NCI-H748 (cell line): Measurements from ENCODE around the gene KCNH1.
"Not testable (repeated sequence)": the region's sequence is repeated elsewhere in the genome, so short reads cannot be mapped to it uniquely, and the experiment has no call there.

ENCODE experiments used
- DNase-seq: peaks from one replicate; lab custom pipeline; 2025; ENCODE audit not compliant: unreplicated experiment; lab: John Stamatoyannopoulos, UW

Gene KCNH1

GRCh38 chr1:211099393-211099792 lies 34.6 kb downstream of the KCNH1 start:
- no peak for DNase-seq

GRCh38 chr1:211095381-211095780 lies 38.6 kb downstream of the KCNH1 start:
- DNase-seq, result no peak

DNA sequence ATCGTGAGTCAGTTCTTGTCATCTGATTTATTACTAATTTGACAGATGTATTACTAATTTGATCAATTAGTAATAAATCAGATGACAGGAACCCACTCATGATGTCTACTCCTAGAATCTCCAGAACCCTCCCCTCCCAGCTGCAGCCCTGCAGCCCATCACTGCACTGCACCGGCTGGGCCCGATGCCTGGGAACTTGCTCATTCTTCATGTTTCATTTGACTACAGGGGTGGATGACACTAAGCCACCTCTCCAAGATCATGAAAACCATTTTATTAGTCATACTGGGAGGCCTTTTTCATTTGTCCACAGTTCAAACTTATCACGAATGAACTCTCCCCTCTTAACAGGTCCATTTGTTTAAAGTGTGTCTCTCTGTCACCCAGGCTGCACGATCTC lies 41.0 kb downstream of the KCNH1 start:
- no peak for DNase-seq

DNA sequence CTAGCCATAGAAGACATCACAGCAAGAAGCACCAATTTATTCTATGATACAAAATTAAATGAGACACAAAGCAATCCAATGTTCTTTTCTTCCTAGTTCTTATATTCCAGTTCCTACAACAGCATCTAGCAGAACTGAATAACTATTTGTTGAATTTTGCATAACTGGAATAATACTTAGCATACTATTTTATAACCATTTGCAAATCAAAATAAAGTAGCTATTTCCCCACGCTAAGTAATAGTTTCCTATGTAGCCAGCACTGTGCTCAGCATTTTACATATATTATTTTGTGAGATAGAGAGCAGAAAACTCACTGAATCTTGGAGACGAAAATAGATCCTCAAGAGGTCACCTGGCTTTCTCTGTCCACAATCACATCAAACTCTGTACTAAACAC lies 42.1 kb downstream of the KCNH1 start:
- DNase-seq, result no peak

DNA sequence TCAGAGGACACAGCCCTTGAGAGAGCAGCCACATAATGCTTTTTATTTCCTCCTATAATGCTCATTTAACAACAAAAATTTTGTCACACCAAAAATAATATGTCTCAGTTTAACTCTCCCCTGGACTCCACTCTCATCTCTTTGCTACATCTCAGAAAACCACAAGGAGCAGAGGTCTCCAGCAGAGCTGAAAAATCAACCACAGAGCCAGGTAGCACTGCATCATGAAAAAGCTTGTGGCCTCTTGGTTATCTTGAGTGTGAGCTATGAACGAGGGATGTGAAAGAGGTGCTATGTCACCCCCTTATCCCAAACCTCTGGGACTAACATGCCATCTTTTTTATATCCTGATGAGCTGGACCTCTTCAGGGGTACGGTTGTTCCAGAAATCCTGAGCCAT lies 44.4 kb downstream of the KCNH1 start:
- DNase-seq, result no peak

GRCh38 chr1:211088156-211088555 lies 45.8 kb downstream of the KCNH1 start:
- DNase-seq, result no peak

DNA sequence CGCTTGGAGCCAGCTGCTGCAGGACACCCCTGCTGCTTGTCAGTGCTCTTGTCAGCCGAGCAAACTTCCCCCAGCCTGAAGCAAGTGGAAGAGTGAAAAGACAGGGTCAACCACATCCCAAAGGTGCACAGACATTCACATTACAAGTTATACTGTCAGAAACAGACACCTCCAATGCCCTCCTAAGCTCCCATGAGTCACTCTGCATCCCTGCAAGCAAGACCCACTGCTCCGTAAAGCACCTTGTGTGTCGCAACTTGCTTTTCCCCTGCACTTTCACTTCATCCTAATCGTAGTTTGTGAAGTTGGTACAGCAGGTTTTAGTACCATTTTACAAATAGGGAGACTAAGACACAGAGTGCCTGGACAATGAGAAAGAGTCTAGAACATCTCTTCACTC lies 51.1 kb downstream of the KCNH1 start:
- no peak for DNase-seq

- not testable (repeated sequence) for DNase-seq
Observed at GRCh38 chr1:211081447-211081846, 52.5 kb downstream of the KCNH1 start.

GRCh38 chr1:211068976-211069375 lies 65.0 kb downstream of the KCNH1 start:
- no peak for DNase-seq

- no peak for DNase-seq
Observed at GRCh38 chr1:211066781-211067384, 67.1 kb downstream of the KCNH1 start.

DNA sequence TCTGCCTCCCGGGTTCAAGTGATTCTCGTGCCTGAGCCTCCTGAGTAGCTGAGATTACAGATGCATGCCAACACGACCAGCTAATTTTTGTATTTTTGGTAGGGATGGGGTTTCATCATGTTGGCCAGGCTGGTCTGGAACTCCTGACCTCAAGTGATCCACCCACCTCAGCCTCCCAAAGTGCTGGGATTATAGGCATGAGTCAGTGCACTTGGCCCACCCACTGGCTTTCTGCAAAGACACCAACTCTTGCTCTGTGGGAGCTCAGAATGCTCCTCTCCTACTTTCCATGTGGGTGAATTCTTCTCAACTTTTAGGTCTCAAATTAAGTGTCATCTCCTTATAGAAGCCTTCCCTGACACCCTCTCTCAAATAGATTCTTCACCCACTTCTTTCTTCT lies 92.1 kb downstream of the KCNH1 start:
- not testable (repeated sequence) for DNase-seq

GRCh38 chr1:211037095-211037494 lies 96.9 kb downstream of the KCNH1 start:
- DNase-seq, result no peak

GRCh38 chr1:211036381-211037060 lies 97.4 kb downstream of the KCNH1 start:
- DNase-seq, result no peak

DNA sequence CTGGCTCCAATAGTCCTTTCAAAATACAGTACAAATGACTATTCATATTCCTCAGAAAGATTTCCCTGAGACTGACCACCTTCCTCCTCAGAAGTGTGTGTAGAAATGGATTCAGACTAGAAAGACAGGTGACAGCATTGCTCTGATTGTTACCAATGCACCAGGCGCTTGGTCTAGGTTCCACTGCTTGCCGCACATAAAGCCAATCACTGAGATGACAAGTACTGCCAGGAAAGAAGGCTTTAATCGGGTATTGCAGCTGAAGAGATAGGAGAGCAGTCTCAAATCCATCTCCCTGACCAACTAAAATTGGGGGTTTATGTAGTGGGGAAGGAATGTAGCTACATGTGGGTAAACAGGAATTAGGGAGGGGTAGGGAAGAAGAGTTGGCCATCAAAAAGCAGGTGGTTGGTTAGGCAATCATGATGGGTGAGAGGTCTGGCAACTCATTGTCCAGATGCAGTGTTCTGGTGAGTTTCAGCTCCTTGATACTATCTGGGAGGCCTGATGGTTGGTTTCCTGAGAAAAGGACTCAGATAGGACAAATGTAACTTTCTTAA lies 98.0 kb downstream of the KCNH1 start:
- no peak for DNase-seq

- DNase-seq, result no peak
Observed at GRCh38 chr1:211033921-211034525, 99.9 kb downstream of the KCNH1 start.

- no peak for DNase-seq
Observed at GRCh38 chr1:211024901-211025300, 109.0 kb downstream of the KCNH1 start.

- DNase-seq, result no peak
Observed at GRCh38 chr1:211019266-211019665, 114.7 kb downstream of the KCNH1 start.

GRCh38 chr1:211018690-211019089 lies 115.3 kb downstream of the KCNH1 start:
- no peak for DNase-seq

DNA sequence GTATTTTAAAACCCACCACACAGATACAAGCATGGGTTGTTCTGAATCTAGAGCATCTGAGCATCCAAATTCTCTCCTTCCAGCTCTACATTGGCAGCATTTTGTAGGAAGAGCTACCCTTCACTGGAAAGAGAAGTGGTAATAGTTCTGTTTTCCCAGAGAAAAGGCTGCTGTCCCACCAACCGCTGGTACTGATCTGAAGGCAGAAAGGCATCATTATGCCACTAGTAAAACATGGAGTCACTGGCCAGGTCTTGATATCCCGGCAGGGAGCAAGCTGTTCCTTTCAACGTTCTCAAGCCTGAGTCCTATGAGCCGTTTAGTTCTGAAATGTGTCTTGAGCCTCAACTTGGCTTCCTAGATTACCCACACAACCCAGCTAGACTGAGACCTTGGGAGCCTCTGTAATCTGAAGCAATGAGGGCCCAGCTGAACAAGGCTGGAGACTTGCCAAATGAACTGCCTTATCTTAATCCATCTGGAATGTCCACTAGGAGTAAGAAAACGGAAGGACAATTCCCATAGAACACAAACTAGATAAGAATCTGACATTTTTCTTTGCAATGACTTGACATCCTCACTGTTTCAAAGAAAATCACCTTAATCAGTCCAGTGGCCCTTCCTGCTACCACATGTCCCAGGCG lies 116.8 kb downstream of the KCNH1 start:
- no peak for DNase-seq

DNA sequence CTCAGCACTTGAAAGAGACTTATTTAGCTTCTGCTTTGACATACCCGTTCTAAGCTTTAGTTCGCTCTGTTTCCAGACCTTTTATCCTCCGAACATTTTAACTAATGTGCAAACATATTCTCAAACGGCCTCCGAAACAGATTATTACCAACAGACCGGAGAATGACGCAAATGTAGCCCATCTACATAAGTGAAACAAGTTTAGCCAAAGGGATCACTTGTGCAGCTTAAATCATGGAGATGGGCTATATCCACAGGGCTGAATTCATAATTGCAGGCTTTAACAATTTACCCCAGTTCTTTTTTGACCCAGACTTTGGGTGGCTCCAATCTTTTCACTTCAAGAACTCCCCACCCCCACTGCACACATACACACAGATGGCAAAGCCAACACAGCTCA lies 119.7 kb downstream of the KCNH1 start:
- no peak for DNase-seq

- no peak for DNase-seq
Observed at GRCh38 chr1:211013346-211014240, 120.4 kb downstream of the KCNH1 start.
